ENCODE data around the gene SCRT2.

DNA sequence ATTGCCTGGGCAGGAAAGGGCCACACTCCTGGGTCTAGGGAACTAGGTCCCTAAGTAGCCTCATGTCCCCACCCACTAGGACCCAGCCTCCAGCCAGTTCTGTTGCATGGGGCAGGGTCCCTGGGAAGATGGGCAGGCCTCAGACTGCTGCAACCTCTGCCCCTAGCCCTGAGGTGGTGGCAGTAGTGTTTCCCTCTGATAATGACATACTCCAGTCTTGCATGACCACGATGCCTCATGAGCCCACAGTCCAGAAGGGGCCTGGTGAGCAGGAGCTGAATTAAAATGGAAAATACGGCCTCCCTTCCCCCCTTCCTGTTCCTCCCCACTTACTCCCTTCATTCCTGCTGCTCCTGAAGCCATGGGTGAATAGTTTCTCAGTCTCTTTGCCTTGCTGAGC is 36.0 kb upstream of the SCRT2 start:
- no peak for TF ChIP-seq EP300 (IDR thresholded peaks at IDR 0.05)
- no peak for TF ChIP-seq POLR2AphosphoS5 (IDR thresholded peaks at IDR 0.05)
- TF ChIP-seq, protein P1, sequence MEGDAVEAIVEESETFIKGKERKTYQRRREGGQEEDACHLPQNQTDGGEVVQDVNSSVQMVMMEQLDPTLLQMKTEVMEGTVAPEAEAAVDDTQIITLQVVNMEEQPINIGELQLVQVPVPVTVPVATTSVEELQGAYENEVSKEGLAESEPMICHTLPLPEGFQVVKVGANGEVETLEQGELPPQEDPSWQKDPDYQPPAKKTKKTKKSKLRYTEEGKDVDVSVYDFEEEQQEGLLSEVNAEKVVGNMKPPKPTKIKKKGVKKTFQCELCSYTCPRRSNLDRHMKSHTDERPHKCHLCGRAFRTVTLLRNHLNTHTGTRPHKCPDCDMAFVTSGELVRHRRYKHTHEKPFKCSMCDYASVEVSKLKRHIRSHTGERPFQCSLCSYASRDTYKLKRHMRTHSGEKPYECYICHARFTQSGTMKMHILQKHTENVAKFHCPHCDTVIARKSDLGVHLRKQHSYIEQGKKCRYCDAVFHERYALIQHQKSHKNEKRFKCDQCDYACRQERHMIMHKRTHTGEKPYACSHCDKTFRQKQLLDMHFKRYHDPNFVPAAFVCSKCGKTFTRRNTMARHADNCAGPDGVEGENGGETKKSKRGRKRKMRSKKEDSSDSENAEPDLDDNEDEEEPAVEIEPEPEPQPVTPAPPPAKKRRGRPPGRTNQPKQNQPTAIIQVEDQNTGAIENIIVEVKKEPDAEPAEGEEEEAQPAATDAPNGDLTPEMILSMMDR (IDR thresholded peaks at IDR 0.05): no peak

All from esophagus muscularis mucosa (tissue), 4 donors.